Muscle of leg (tissue), 11 donors: ENCODE results near the gene FRMD4B. TPM values are rescaled to one million over a fixed set of nuclear protein-coding genes. Genes with fewer than 3 reads are reported as not detected.

Experiments used
- DNase-seq: peaks from one replicate; pipeline ENCODE4 v3.0.0; 2013
- H3K27ac ChIP-seq: one replicate; pipeline ENCODE4 v1.5.1; 2013; ENCODE audit warnings: mild to moderate bottlenecking, low read length, control low read depth
- H3K27me3 ChIP-seq: one replicate; pipeline ENCODE4 v1.6.1; 2013; ENCODE audit warnings: low read length; ENCODE audit not compliant: control insufficient read depth, insufficient read depth
- H3K36me3 ChIP-seq: one replicate; pipeline ENCODE4 v1.6.1; 2013; ENCODE audit warnings: low read length; ENCODE audit not compliant: control insufficient read depth, insufficient read depth
- H3K4me1 ChIP-seq: one replicate; pipeline ENCODE4 v1.6.1; 2013; ENCODE audit warnings: low read length; ENCODE audit not compliant: control insufficient read depth, insufficient read depth
- H3K4me3 ChIP-seq: one replicate; pipeline ENCODE4 v1.5.1; 2013; ENCODE audit warnings: low read length, control low read depth
- H3K9me3 ChIP-seq: replicated peaks from 2 replicates; pipeline ENCODE4 v1.6.1; 2013; ENCODE audit warnings: low read depth, low read length; ENCODE audit not compliant: control insufficient read depth
- WGBS: methylation state at CpG from one replicate; pipeline ENCODE4 v1.1.5; 2013; ENCODE audit warnings: missing lambda C conversion rate; ENCODE audit not compliant: insufficient coverage; 5-methylcytosine and 5-hydroxymethylcytosine counted together
- polyA plus RNA-seq, 8 donors: library from polyadenylated mRNA; unstranded; fragments of 120-200 nt; gene quantifications; one replicate each; pipeline versions ENCODE4 v1.2.1 to v1.2.3, GENCODE V29; 2013; ENCODE audit warnings: inconsistent platforms in 1 of 8, low replicate concordance in 1 of 8; ENCODE audit not compliant: insufficient read length in 8 of 8, insufficient read depth in 1 of 8
- total RNA-seq: library from RNA; stranded (reverse); fragments of 120-200 nt; gene quantifications from one replicate; pipeline ENCODE4 v1.2.4, GENCODE V29; 2013

The FRMD4B gene
- total and polyA plus RNA-seq, 9 donors = 13.9 to 23.1 (median 17.2) TPM

- WGBS = 9% methylated on average over 2 of the region's 8 CpGs
- DNase-seq = no peak
- no peaks in the 10 kb centered on the region for H3K36me3 ChIP-seq
- peaks cover 15% of the 10 kb centered on the region for H3K27me3 ChIP-seq
- peak overlapping the region; percentile 53 for H3K4me3 ChIP-seq
- H3K9me3 ChIP-seq = no peaks in the 10 kb centered on the region
- peaks cover 16% of the 10 kb centered on the region for H3K4me1 ChIP-seq
- H3K27ac ChIP-seq = no peak overlapping the region
Measured at GRCh38 chr3:69386556-69387385, 883 bp upstream of the FRMD4B start.

GRCh38 chr3:69385123-69385722 is 665 bp downstream of the FRMD4B start:
- H3K36me3 ChIP-seq = no peaks in the 10 kb centered on the region
- peak; percentile 75 for DNase-seq
- H3K9me3 ChIP-seq = no peaks in the 10 kb centered on the region
- peak overlapping the region; percentile 6 for H3K27ac ChIP-seq
- H3K27me3 ChIP-seq = peaks cover 15% of the 10 kb centered on the region
- peak overlapping the region; percentile 53 for H3K4me3 ChIP-seq
- WGBS = 6% methylated on average over 8 of the region's 11 CpGs
- H3K4me1 ChIP-seq = peaks cover 16% of the 10 kb centered on the region

- peaks cover 15% of the 10 kb centered on the region for H3K27me3 ChIP-seq
- DNase-seq = peak; percentile 37
- WGBS = no CpG with 5 or more reads among the region's 1 CpG
- no peaks in the 10 kb centered on the region for H3K36me3 ChIP-seq
- no peaks in the 10 kb centered on the region for H3K9me3 ChIP-seq
- H3K27ac ChIP-seq = no peak overlapping the region
- H3K4me3 ChIP-seq = no peak overlapping the region
- peaks cover 16% of the 10 kb centered on the region for H3K4me1 ChIP-seq
Measured at GRCh38 chr3:69384326-69384725, 1.6 kb downstream of the FRMD4B start.

GRCh38 chr3:69379661-69380060 is 6.2 kb downstream of the FRMD4B start:
- no peaks in the 10 kb centered on the region for H3K36me3 ChIP-seq
- H3K9me3 ChIP-seq = no peaks in the 10 kb centered on the region
- 100% methylated on average over 1 of the region's 3 CpGs for WGBS
- H3K4me3 ChIP-seq = no peak overlapping the region
- H3K4me1 ChIP-seq = no peaks in the 10 kb centered on the region
- DNase-seq = no peak
- H3K27ac ChIP-seq = no peak overlapping the region
- no peaks in the 10 kb centered on the region for H3K27me3 ChIP-seq

GRCh38 chr3:69378112-69378802 is 7.6 kb downstream of the FRMD4B start:
- Histone ChIP-seq H3K27me3 (no peaks in the 10 kb centered on the region), H3K27ac (no peak overlapping the region), H3K9me3 (no peaks in the 10 kb centered on the region), H3K36me3 (no peaks in the 10 kb centered on the region), H3K4me1 (no peaks in the 10 kb centered on the region), H3K4me3 (no peak overlapping the region)
- 88% methylated on average over 2 of the region's 3 CpGs for WGBS
- no peak for DNase-seq

- no peaks in the 10 kb centered on the region for H3K36me3 ChIP-seq
- H3K4me1 ChIP-seq = no peaks in the 10 kb centered on the region
- H3K27me3 ChIP-seq = no peaks in the 10 kb centered on the region
- no peak for DNase-seq
- no peak overlapping the region for H3K27ac ChIP-seq
- H3K4me3 ChIP-seq = no peak overlapping the region
- H3K9me3 ChIP-seq = no peaks in the 10 kb centered on the region
- no CpG with 5 or more reads among the region's 3 CpGs for WGBS
Measured at GRCh38 chr3:69377262-69377661, 8.6 kb downstream of the FRMD4B start.

- no peaks in the 10 kb centered on the region for H3K4me1 ChIP-seq
- no peaks in the 10 kb centered on the region for H3K27me3 ChIP-seq
- H3K36me3 ChIP-seq = no peaks in the 10 kb centered on the region
- H3K9me3 ChIP-seq = no peaks in the 10 kb centered on the region
- H3K27ac ChIP-seq = no peak overlapping the region
- no peak for DNase-seq
- H3K4me3 ChIP-seq = no peak overlapping the region
- WGBS = no CpG with 5 or more reads among the region's 2 CpGs
Measured at GRCh38 chr3:69376731-69377130, 9.2 kb downstream of the FRMD4B start.

GRCh38 chr3:69371816-69372215 is 14.1 kb downstream of the FRMD4B start:
- Histone ChIP-seq H3K36me3 (no peaks in the 10 kb centered on the region), H3K27ac (no peak overlapping the region), H3K4me1 (no peaks in the 10 kb centered on the region), H3K4me3 (no peak overlapping the region), H3K9me3 (no peaks in the 10 kb centered on the region), H3K27me3 (no peaks in the 10 kb centered on the region)
- no peak for DNase-seq
- 95% methylated on average over 4 of the region's 5 CpGs for WGBS

- no peak overlapping the region for H3K27ac ChIP-seq
- no peaks in the 10 kb centered on the region for H3K27me3 ChIP-seq
- H3K4me3 ChIP-seq = no peak overlapping the region
- 78% methylated on average over 2 of the region's 2 CpGs for WGBS
- no peak for DNase-seq
- H3K9me3 ChIP-seq = no peaks in the 10 kb centered on the region
- H3K4me1 ChIP-seq = no peaks in the 10 kb centered on the region
- H3K36me3 ChIP-seq = no peaks in the 10 kb centered on the region
Measured at GRCh38 chr3:69370901-69371301, 15.0 kb downstream of the FRMD4B start.

GRCh38 chr3:69370156-69370883 is 15.6 kb downstream of the FRMD4B start:
- no peak overlapping the region for H3K27ac ChIP-seq
- 45% methylated on average over 12 of the region's 17 CpGs for WGBS
- H3K36me3 ChIP-seq = no peaks in the 10 kb centered on the region
- H3K4me1 ChIP-seq = no peaks in the 10 kb centered on the region
- H3K27me3 ChIP-seq = no peaks in the 10 kb centered on the region
- no peak overlapping the region for H3K4me3 ChIP-seq
- H3K9me3 ChIP-seq = no peaks in the 10 kb centered on the region
- DNase-seq = peak; percentile 67
